22Rv1 (cell line): ENCODE results near the gene SOST.

Experiments
- CTCF ChIP-seq: fragments of 450-650 bp; IDR thresholded peaks from 2 replicates; pipeline ENCODE4 v1.5.1; 2017; ENCODE audit warnings: mild to moderate bottlenecking
- ZFX ChIP-seq: fragments of 450-650 bp; IDR thresholded peaks from 2 replicates; pipeline ENCODE4 v1.6.1; 2017; ENCODE audit warnings: antibody characterized with exemption, borderline replicate concordance

GRCh38 chr17:43721537-43722268, 36.9 kb downstream of the SOST start:
- no peak for TF ChIP-seq CTCF
- TF ChIP-seq ZFX: no peak
